Myocyte (in vitro differentiated cells): Measurements from ENCODE around the gene ARHGAP26. TPM values are rescaled to one million over a fixed set of nuclear protein-coding genes. Genes with fewer than 3 reads are reported as not detected.
A peak's percentile ranks its signal among the peaks of the same experiment; 100 is the strongest.

ENCODE experiments used
- DNase-seq: peaks from one replicate; pipeline ENCODE4 v3.0.0-alpha.2; 2012; ENCODE audit warnings: low read depth
- total RNA-seq: library from RNA; depleted of rRNA; stranded (reverse); fragments of >200 nt; gene quantifications from 2 replicates; pipeline ENCODE4 v1.2.3, GENCODE V29; 2014

ARHGAP26 gene
- total RNA-seq, 1 donor from 2014 or later = 2.8 TPM

- no peak for DNase-seq
These were observed 481.8 kb downstream of the ARHGAP26 start for GRCh38 chr5:143251946-143252345.

- DNase-seq = no peak
These were observed 484.6 kb downstream of the ARHGAP26 start for GRCh38 chr5:143254819-143255218.

DNA sequence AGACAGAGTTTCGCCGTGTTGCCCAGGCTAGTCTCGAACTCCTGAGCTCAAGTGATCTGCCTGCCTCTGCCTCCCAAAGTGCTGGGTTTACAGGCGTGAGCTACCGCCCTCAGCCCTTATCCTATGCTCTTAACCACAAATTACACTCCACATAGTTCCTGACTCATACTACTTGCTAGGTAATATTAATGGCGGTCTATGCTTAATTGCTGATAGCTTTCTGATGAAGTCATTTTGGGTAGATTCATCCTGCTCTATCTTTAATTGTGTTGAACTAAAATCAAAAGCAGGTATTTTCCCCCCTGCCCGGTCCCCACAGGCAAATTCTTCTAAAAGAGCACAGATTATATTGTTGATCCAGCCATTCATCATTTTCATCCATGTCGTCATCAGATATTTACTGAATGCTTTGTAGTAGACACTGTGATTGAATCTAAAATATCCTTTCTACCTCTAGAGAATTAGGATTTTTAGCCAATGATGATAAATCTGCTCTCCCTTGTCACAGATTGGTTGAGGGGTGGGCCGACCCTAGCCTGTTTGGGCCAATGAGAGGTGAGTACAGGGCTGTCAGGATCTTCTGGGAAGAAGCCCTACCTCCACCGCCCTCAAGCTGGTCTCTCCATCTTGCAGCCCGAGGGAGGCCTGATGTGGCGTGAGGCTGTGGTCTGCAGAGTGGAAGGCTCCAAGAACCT lies 488.5 kb downstream of the ARHGAP26 start:
- DNase-seq = no peak

DNA sequence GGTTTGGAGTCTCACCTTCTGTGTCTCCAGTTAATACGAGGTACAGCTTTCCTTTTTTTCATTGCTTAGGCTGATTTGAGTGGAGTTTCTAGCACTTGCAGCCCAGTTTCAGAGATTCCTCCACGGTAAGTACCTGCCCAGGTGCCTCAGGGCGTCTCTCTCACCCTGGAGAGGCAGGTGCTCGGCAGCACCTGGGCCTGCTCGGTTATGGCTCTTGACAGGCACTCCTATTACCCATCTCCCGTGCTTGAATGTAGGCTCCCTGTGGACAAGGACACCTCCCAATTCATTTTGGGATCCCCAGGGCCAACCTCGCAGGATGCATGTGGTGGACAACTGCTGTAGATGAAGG lies 489.1 kb downstream of the ARHGAP26 start:
- no peak for DNase-seq

DNA sequence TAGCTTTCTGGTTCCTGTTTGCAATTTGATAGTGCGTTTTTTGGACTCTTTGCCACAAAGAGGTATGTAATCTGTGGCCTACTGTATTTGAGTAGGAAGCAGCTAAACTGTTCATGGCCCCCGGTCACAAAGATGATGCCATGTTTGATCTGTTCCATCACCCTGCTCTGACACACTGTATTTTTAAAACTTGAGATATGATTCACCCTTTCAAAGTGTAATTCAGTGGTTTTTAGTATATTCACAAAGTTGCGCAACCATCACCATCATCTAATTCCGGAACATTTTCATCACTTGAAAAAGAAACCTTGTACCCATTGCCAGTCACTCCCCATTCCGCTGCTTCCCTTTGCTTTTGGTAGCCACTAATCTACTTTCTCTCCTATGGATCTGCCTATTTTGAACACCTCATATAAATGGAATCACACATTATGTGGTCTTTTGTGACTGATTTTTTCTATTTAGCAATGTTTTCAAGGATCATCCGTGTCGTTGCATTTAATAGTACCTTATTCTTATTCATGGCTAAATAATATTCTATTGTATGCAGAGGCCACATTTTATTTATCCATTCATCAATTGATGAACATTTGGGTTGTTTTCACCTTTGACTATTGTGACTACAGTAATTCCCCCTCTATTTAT lies 491.7 kb downstream of the ARHGAP26 start:
- peak; percentile 17 for DNase-seq

DNA sequence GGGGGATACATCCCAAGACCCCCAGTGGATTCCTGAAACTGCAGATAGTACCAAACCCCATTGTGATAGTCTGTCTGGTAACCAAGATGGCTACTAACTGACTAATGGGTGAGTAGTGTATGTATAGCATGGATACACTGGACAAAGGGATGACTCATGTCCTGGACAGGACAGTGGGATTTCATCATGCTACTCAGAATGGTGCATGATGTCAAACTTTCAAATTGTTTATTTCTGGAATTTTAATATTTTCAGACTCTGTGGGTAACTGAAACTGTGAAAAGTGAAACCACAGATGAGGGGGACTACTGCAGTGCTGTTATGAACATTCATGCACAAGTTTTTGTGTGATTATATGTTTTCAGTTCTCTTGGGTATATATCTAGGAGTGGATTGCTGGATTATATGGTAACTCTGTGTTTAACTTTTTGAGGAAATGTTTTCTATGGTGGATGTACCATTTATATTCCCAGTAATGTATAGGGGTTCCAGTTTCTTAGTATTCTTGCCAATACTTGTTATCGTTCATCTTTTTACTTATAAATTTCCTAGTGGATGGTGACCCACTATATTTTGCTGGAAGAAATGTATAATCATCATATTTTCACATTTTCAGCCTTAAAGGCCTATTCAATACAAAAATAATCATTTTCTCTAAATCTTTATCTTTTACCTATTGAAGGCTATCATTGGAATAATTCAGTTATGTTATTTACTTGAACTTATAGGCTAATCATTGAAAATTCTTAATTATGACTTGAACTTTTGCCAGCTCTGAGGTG lies 492.4 kb downstream of the ARHGAP26 start:
- peak; percentile 46 for DNase-seq

DNA sequence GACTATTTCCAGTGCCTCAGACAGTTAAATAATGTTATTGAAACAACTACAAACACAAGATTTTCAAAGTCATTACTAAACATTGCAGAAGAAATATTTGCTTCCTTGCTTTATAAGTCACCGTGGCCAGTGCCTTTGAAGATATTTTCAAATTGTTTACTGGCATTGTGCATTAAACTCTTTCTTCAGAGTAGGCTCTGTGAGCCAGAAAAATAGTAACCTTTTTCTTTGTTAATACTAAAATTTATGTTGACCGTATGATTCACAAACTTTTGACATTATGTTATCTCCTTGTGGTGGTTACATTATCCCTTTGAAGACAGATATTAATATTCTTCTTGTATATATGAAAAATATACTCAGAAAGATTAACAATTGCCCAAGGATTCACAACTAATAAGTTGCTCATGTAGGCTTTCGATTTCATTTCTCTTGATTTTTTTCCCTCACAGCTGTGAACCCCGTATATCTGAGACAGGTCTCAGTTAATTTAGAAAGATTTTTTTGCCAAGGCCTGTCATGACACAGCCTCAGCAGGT lies 493.2 kb downstream of the ARHGAP26 start:
- DNase-seq = no peak

- no peak for DNase-seq
These were observed 495.8 kb downstream of the ARHGAP26 start for GRCh38 chr5:143265995-143266394.

DNA sequence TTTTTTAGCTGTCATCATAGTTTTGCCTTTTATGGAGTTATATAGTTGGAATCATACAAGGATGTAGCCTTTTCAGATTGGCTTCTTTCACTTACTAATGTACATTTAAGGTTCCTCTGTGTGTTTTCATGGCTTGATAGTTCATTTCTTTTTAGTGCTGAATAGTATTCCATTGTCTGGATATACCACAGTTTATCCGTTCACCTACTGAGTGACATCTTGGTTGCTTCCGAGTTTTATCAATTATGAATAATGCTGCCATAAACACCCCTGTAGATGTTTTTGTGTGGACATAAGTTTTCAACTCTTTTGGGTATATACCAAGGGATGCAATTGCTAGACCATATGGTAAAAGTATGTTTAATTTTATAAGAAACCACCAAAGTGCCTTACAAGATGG lies 497.0 kb downstream of the ARHGAP26 start:
- DNase-seq = no peak

DNA sequence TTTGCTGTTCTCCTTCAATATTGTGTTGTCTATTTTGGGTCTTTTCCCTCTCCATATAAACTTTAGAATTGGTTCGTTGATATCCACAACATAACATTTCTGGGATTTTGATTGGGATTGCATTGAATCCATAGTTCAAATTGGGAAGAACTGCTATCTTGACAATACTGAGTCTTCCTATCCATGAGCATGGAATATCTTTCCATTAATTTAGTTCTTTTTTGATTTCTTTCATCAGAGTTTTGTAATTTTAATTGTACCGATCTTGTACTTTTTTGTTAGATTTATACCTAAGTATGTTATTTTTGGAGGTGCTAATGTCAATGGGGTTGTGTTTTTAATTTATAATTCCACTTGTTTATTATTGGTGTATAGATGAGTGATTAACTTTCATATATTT lies 498.2 kb downstream of the ARHGAP26 start:
- no peak for DNase-seq

DNA sequence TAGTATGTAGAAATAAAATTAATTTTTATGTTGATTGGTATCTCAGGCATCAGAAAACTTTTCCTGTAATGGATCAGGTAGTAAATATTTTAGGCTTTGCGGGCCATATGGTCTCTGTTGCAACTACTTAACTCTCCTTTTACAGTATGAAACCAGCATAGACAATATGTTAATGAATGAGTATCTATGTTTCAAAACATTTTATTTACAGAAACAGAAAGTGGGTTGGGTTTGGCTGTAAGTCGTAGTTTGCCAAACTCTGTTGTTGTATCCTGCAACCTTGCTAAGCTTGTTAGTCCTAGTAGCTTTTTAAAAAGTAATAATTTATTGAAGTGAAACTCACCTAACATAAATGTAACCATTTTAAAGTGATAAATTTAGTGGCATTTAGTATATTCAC lies 501.3 kb downstream of the ARHGAP26 start:
- DNase-seq = no peak

DNA sequence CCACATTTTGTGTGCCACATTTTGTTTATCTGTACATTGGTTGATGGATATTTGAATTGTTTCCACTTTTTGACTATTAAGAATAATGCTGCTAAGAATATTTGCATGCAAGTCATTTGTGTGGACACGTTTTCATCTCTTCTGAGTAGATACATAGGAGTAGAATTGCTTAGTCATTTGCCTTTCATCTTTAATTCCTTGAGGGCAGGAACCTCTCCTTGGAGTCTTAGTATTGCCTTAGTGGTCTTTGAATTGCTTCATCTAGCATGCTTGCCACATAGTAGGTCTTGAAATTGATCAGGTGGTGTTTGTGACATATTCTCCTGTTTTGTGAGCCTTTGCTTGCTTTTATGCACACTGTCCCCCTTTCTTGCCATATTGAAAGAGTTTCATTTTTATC lies 504.8 kb downstream of the ARHGAP26 start:
- no peak for DNase-seq

- no peak for DNase-seq
These were observed 505.6 kb downstream of the ARHGAP26 start for GRCh38 chr5:143275512-143276363.

- DNase-seq = no peak
These were observed 507.4 kb downstream of the ARHGAP26 start for GRCh38 chr5:143277536-143277935.

Other genes starting within 250 kb of the ARHGAP26 start
- 0.52 and 1.8 TPM in 2 replicates for gene FGF1, start 84.3 kb upstream of the ARHGAP26 start, total RNA-seq